HG03442 (cell line): ENCODE results near the gene GLDC.
"Not testable (repeated sequence)": the region's sequence is repeated elsewhere in the genome, so short reads cannot be mapped to it uniquely, and the experiment has no call there.

ENCODE experiments used
- ATAC-seq: cut with Tn5 transposase; IDR thresholded peaks from one replicate; pipeline ENCODE4 v1.9.1; 2021; ENCODE audit warnings: mild to moderate bottlenecking, moderate library complexity; ENCODE audit not compliant: unreplicated experiment

GLDC gene

GRCh38 chr9:6645355-6646292, at the start of gene GLDC:
Gene GLDC (minus strand): TSS chr9:6645729. CDS start chr9:6645499, 230 bp downstream.
- peak; percentile 90 for ATAC-seq

- no peak for ATAC-seq
These were observed 47.4 kb upstream of the GLDC start for GRCh38 chr9:6692881-6693361.

- no peak for ATAC-seq
These were observed 46.9 kb upstream of the GLDC start for GRCh38 chr9:6692433-6692832.

- not testable (repeated sequence) for ATAC-seq
These were observed 45.1 kb upstream of the GLDC start for GRCh38 chr9:6690675-6691070.

- no peak for ATAC-seq
These were observed 44.6 kb upstream of the GLDC start for GRCh38 chr9:6689893-6690674.

- no peak for ATAC-seq
These were observed 41.7 kb upstream of the GLDC start for GRCh38 chr9:6687180-6687579.

- no peak for ATAC-seq
These were observed 40.9 kb upstream of the GLDC start for GRCh38 chr9:6686396-6686795.

- no peak for ATAC-seq
These were observed 36.5 kb upstream of the GLDC start for GRCh38 chr9:6681957-6682501.

- peak; percentile 61 for ATAC-seq
These were observed 35.8 kb upstream of the GLDC start for GRCh38 chr9:6681147-6681956.

- ATAC-seq: peak; percentile 19
These were observed 35.2 kb upstream of the GLDC start for GRCh38 chr9:6680797-6681146.

GRCh38 chr9:6677803-6678202, 32.3 kb upstream of the GLDC start:
- no peak for ATAC-seq

- no peak for ATAC-seq
These were observed 30.9 kb upstream of the GLDC start for GRCh38 chr9:6676254-6676921.

GRCh38 chr9:6675268-6675667, 29.7 kb upstream of the GLDC start:
- ATAC-seq: no peak

- ATAC-seq: no peak
These were observed 27.9 kb upstream of the GLDC start for GRCh38 chr9:6673326-6674025.

GRCh38 chr9:6672118-6672517, 26.6 kb upstream of the GLDC start:
- no peak for ATAC-seq

GRCh38 chr9:6671416-6671815, 25.9 kb upstream of the GLDC start:
- no peak for ATAC-seq

GRCh38 chr9:6669881-6670280, 24.4 kb upstream of the GLDC start:
- no peak for ATAC-seq

- ATAC-seq: no peak
These were observed 22.2 kb upstream of the GLDC start for GRCh38 chr9:6667633-6668280.

- ATAC-seq: no peak
These were observed 21.6 kb upstream of the GLDC start for GRCh38 chr9:6667080-6667479.
